Activated CD8-positive, alpha-beta T cell treated with anti-CD3 and anti-CD28 coated beads, Interleukin-2, amount 10 ng/mL, durations not matched to agents 7 days and 5 days (primary cell): Measurements from ENCODE around the gene PIP5KL1. TPM values are rescaled to one million over a fixed set of nuclear protein-coding genes. Genes with fewer than 3 reads are reported as not detected.

ENCODE experiments used
- ATAC-seq: fragments of 150-1000 bp; cut with Tn5 transposase; one replicate; pipeline ENCODE4 v1.10.0; 2021; ENCODE audit warnings: moderate library complexity
- CTCF ChIA-PET: fragments of 350-600 bp; sonication (Branson Sonifier 250); formaldehyde crosslinking; loops from one replicate; lab custom pipeline; 2021; ENCODE audit warnings: antibody characterized with exemption; lab: Charles Lee
- POLR2A ChIA-PET: fragments of 350-600 bp; sonication (Branson Sonifier 250); formaldehyde crosslinking; loops from one replicate; lab custom pipeline; 2021; ENCODE audit warnings: antibody characterized with exemption; lab: Charles Lee
- DNase-seq: peaks from one replicate; pipeline ENCODE4 v3.0.0-alpha.2; 2020
- H3K27ac Mint-ChIP-seq: one replicate; pipeline ENCODE4 v1.8.0; 2021; ENCODE audit warnings: mild to moderate bottlenecking, mixed read lengths
- H3K27me3 Mint-ChIP-seq: one replicate; pipeline ENCODE4 v1.8.0; 2021; ENCODE audit warnings: low read depth, mixed read lengths
- H3K36me3 Mint-ChIP-seq: one replicate; pipeline ENCODE4 v1.8.0; 2021; ENCODE audit warnings: low read depth, mixed read lengths
- H3K4me1 Mint-ChIP-seq: one replicate; pipeline ENCODE4 v1.8.0; 2021; ENCODE audit warnings: low read depth, mixed read lengths
- H3K4me3 Mint-ChIP-seq: one replicate; pipeline ENCODE4 v1.8.0; 2021; ENCODE audit warnings: mild to moderate bottlenecking, mixed read lengths
- H3K9me3 Mint-ChIP-seq: one replicate; pipeline ENCODE4 v1.8.0; 2022; ENCODE audit warnings: mixed read lengths; ENCODE audit not compliant: insufficient read depth
- total RNA-seq, 2 experiments: library from RNA; stranded (reverse); gene quantifications; one replicate each; pipeline ENCODE4 v1.2.3, GENCODE V29; 2021

Gene PIP5KL1
- total RNA-seq, 2 experiments from 2014 or later = 2.6 to 2.7 TPM

GRCh38 chr9:127899128-127899943 is 31.2 kb downstream of the PIP5KL1 start, which contains the start of gene ST6GALNAC6:
ST6GALNAC6 (minus strand) TSS chr9:127899603; CDS start chr9:127897981, 1,622 bp downstream.
- CTCF ChIA-PET = interaction anchor here (1.3 to 3.8 kb wide), 5 partner anchors 10 to 164 kb away, joined by 4 to 13 read pairs (median 7); partner anchors contain the start of genes ST6GALNAC4 and TOR2A

GRCh38 chr9:127898433-127899127 is 32.0 kb downstream of the PIP5KL1 start:
- H3K4me3 Mint-ChIP-seq = peak overlapping the region; percentile 82
- H3K9me3 Mint-ChIP-seq = peaks cover 8% of the 10 kb centered on the region
- H3K36me3 Mint-ChIP-seq = peaks cover 49% of the 10 kb centered on the region
- ChIA-PET CTCF (interaction anchor here (1.5 to 3.8 kb wide), 4 partner anchors 9 to 164 kb away, joined by 4 to 13 read pairs (median 8); partner anchors contain the start of genes ST6GALNAC4 and TOR2A), POLR2A (interaction anchor here (0.8 to 2.8 kb wide), 5 partner anchors 9 to 127 kb away, joined by 3 to 12 read pairs (median 3); partner anchors contain the start of gene ST6GALNAC4)
- H3K27ac Mint-ChIP-seq = peak overlapping the region; percentile 75
- peak; percentile 12 for ATAC-seq
- H3K4me1 Mint-ChIP-seq = peaks cover 33% of the 10 kb centered on the region
- no peaks in the 10 kb centered on the region for H3K27me3 Mint-ChIP-seq
- no peak for DNase-seq

More at GRCh38 chr9:127899128-127899943, 31.2 kb downstream of the PIP5KL1 start, which contains the start of gene ST6GALNAC6:
- Mint-ChIP-seq H3K27me3 (no peaks in the 10 kb centered on the region), H3K4me3 (peak within 1 kb of the TSS; percentile 83), H3K9me3 (peaks cover under 1% of the 10 kb centered on the region), H3K36me3 (peaks cover 47% of the 10 kb centered on the region), H3K4me1 (peaks cover 39% of the 10 kb centered on the region), H3K27ac (peak within 1 kb of the TSS; percentile 86)
- POLR2A ChIA-PET = interaction anchor here (0.5 to 2.8 kb wide), 7 partner anchors 9 to 128 kb away, joined by 3 to 12 read pairs (median 4); partner anchors contain the start of genes ENG and ST6GALNAC4
- peak; percentile 77 for ATAC-seq
- peak; percentile 73 for DNase-seq

GRCh38 chr9:127897193-127897692 is 33.3 kb downstream of the PIP5KL1 start:
- peaks cover 31% of the 10 kb centered on the region for H3K4me1 Mint-ChIP-seq
- H3K27ac Mint-ChIP-seq = no peak overlapping the region
- ChIA-PET POLR2A (interaction anchor here (0.7 to 0.8 kb wide), 2 partner anchors 14 to 19 kb away, joined by 3 to 4 read pairs; no protein-coding TSS in a partner anchor), CTCF (interaction anchor here (3.8 kb wide), 1 partner anchor 28 kb away, joined by 13 read pairs; no protein-coding TSS in a partner anchor)
- ATAC-seq (no peak), DNase-seq (no peak)
- H3K9me3 Mint-ChIP-seq = peaks cover 10% of the 10 kb centered on the region
- no peaks in the 10 kb centered on the region for H3K27me3 Mint-ChIP-seq
- peak overlapping the region; percentile 12 for H3K4me3 Mint-ChIP-seq
- H3K36me3 Mint-ChIP-seq = peaks cover 60% of the 10 kb centered on the region

GRCh38 chr9:127896395-127897192 is 34.0 kb downstream of the PIP5KL1 start:
- Mint-ChIP-seq H3K27me3 (no peaks in the 10 kb centered on the region), H3K4me3 (no peak overlapping the region), H3K27ac (no peak overlapping the region), H3K9me3 (peaks cover 10% of the 10 kb centered on the region), H3K36me3 (peaks cover 63% of the 10 kb centered on the region), H3K4me1 (peaks cover 28% of the 10 kb centered on the region)
- ATAC-seq (no peak), DNase-seq (no peak)
- CTCF ChIA-PET = interaction anchor here (3.8 kb wide), 1 partner anchor 27 kb away, joined by 13 read pairs; no protein-coding TSS in a partner anchor
- POLR2A ChIA-PET = interaction anchor here (0.6 to 0.8 kb wide), 3 partner anchors 14 to 88 kb away, joined by 3 to 4 read pairs (median 4); no protein-coding TSS in a partner anchor

- POLR2A ChIA-PET = interaction anchor here (0.6 kb wide), 1 partner anchor 87 kb away, joined by 4 read pairs; no protein-coding TSS in a partner anchor
- peaks cover 68% of the 10 kb centered on the region for H3K36me3 Mint-ChIP-seq
- peaks cover 10% of the 10 kb centered on the region for H3K9me3 Mint-ChIP-seq
- CTCF ChIA-PET = interaction anchor here (2.2 kb wide), 1 partner anchor 26 kb away, joined by 5 read pairs; no protein-coding TSS in a partner anchor
- H3K27ac Mint-ChIP-seq = no peak overlapping the region
- DNase-seq (no peak), ATAC-seq (no peak)
- H3K4me3 Mint-ChIP-seq = no peak overlapping the region
- peaks cover 25% of the 10 kb centered on the region for H3K4me1 Mint-ChIP-seq
- H3K27me3 Mint-ChIP-seq = no peaks in the 10 kb centered on the region
These were observed 34.8 kb downstream of the PIP5KL1 start for GRCh38 chr9:127895811-127896210.

GRCh38 chr9:127893392-127893791 is 37.2 kb downstream of the PIP5KL1 start:
- Mint-ChIP-seq H3K36me3 (peaks cover 76% of the 10 kb centered on the region), H3K27me3 (no peaks in the 10 kb centered on the region), H3K4me1 (peaks cover 16% of the 10 kb centered on the region), H3K4me3 (no peak overlapping the region), H3K27ac (no peak overlapping the region), H3K9me3 (peaks cover 10% of the 10 kb centered on the region)
- ATAC-seq (no peak), DNase-seq (no peak)
- ChIA-PET POLR2A (no interaction called here), CTCF (interaction anchor here (0.6 to 1.4 kb wide), 2 partner anchors 10 to 128 kb away, joined by 3 read pairs; no protein-coding TSS in a partner anchor)

GRCh38 chr9:127892831-127893230 is 37.7 kb downstream of the PIP5KL1 start:
- CTCF ChIA-PET = interaction anchor here (1.4 kb wide), 2 partner anchors 11 to 23 kb away, joined by 3 read pairs; partner anchors contain the start of gene ST6GALNAC4
- no peak for ATAC-seq
- POLR2A ChIA-PET = no interaction called here

GRCh38 chr9:127890053-127890452 is 40.5 kb downstream of the PIP5KL1 start:
- H3K4me3 Mint-ChIP-seq = no peak overlapping the region
- H3K36me3 Mint-ChIP-seq = peaks cover 68% of the 10 kb centered on the region
- POLR2A ChIA-PET = interaction anchor here (1.2 kb wide), 1 partner anchor 9 kb away, joined by 6 read pairs; the partner anchor contains the start of gene ST6GALNAC6

More at GRCh38 chr9:127892831-127893230, 37.7 kb downstream of the PIP5KL1 start:
- H3K36me3 Mint-ChIP-seq = peaks cover 76% of the 10 kb centered on the region
- H3K9me3 Mint-ChIP-seq = peaks cover 10% of the 10 kb centered on the region
- H3K27ac Mint-ChIP-seq = peak overlapping the region; percentile 62
- no peaks in the 10 kb centered on the region for H3K27me3 Mint-ChIP-seq
- H3K4me1 Mint-ChIP-seq = peaks cover 12% of the 10 kb centered on the region
- no peak overlapping the region for H3K4me3 Mint-ChIP-seq
- DNase-seq = no peak

GRCh38 chr9:127887792-127888191 is 42.8 kb downstream of the PIP5KL1 start:
- POLR2A ChIA-PET = interaction anchor here (1.4 kb wide), 1 partner anchor 28 kb away, joined by 4 read pairs; the partner anchor contains the start of gene ST6GALNAC4

More at GRCh38 chr9:127890053-127890452, 40.5 kb downstream of the PIP5KL1 start:
- peaks cover 8% of the 10 kb centered on the region for H3K4me1 Mint-ChIP-seq
- ATAC-seq (no peak), DNase-seq (no peak)
- H3K27me3 Mint-ChIP-seq = no peaks in the 10 kb centered on the region
- peaks cover 10% of the 10 kb centered on the region for H3K9me3 Mint-ChIP-seq
- no peak overlapping the region for H3K27ac Mint-ChIP-seq
- CTCF ChIA-PET = interaction anchor here (0.9 to 1.5 kb wide), 6 partner anchors 9 to 155 kb away, joined by 3 to 6 read pairs (median 4); partner anchors contain the start of genes ST6GALNAC6 and TOR2A

More at GRCh38 chr9:127887792-127888191, 42.8 kb downstream of the PIP5KL1 start:
- no peak overlapping the region for H3K4me3 Mint-ChIP-seq
- DNase-seq = no peak
- no peaks in the 10 kb centered on the region for H3K27me3 Mint-ChIP-seq
- CTCF ChIA-PET = interaction anchor here (1.4 to 1.5 kb wide), 3 partner anchors 17 to 34 kb away, joined by 3 to 4 read pairs (median 3); no protein-coding TSS in a partner anchor
- peaks cover 58% of the 10 kb centered on the region for H3K36me3 Mint-ChIP-seq
- H3K4me1 Mint-ChIP-seq = peaks cover 16% of the 10 kb centered on the region
- no peaks in the 10 kb centered on the region for H3K9me3 Mint-ChIP-seq
- no peak overlapping the region for H3K27ac Mint-ChIP-seq
- peak; percentile 60 for ATAC-seq
